Stimulated activated CD8-positive, alpha-beta memory T cell treated with anti-CD3 and anti-CD28 coated beads, Interleukin-7, amount 100 ng/mL, for 4 hours (primary cell): Measurements from ENCODE around the gene CDC25B.
"Not testable (repeated sequence)": the region's sequence is repeated elsewhere in the genome, so short reads cannot be mapped to it uniquely, and the experiment has no call there.

ENCODE experiments used
- DNase-seq, 2 donors: peaks; one replicate each; pipeline ENCODE4 v3.0.0-alpha.2; 2020; ENCODE audit warnings: low read depth in 2 of 2

CDC25B gene

DNA sequence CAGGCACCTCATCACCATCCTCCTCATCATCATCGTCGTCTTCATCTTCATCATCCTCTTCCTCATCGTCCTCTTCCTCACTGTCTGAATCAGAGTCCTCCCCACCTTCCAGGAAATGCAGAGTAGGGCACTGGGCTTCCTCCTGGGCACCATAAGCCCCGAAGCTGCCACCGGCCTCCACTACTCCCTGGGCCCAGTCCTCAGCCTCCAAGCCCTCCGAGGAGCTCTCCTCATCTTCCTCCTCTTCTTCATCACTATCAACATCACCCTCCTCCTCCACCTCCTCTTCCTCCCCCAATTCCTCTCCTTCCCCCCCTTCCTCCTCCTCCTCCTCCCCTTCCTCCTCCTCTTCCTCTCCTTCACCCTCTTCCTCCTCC is 11.3 kb upstream of the CDC25B start:
- DNase-seq: no peak

DNA sequence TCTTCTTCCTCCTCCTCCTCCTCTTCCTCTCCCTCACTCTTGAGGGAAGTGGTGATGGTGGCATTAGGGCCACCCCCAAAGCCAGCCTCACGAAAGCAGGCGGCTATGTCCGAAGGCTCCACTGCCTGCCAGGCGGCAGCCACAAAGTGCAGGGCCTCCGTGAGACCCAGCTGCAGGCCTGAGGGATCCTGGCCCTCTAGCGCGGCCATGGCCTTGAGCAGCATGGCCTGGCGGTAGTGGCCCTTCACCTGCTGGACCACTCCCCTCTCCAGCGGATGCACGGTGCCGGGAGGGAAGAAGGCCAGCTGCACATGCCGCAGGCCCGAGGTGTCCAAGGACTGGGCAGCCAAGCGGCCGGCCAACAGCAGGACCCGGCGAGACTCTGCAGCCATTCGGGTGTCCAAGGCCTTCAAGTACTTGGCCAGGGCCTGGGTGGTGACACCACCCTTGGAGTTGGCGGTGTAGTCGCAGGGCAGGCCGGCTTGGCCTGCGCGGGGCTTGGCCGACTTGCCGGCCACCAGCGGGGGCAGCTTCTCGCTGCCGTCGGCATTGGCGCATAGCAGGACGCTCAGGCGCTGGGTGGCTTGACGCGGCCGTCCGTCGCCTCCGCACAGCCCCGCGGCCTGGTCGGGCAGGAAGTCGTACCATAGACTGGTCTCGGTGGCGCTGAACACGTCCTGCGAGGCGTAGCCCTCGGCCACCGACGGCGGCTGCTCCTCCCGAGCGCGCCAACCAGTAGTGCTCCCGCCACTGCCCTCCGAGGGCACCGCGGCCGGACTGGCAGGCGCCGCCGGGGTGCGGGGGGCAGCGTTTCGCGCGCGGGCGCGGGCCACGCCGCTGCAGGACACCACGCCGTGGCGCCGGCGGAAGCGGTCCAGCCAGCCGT is 10.6 kb upstream of the CDC25B start:
- no peak for DNase-seq

DNA sequence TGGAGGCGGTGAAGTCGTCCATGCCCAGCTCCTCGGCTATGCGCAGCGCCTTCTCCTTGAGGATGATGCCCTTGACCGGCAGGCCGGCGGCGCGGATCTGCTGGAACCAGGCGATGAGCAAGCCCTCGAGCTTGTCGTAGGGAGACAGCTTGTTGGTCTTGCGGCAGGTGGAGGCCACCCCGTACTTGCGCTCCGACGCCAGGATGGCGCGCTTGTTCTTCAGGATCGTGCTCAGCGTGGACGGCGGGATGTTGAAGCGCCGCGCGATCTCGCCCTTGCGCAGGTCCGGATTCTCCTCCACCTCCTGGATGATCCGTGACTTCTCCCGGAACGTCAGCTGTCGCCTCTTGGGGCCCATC is 10.0 kb upstream of the CDC25B start:
- DNase-seq: no peak

- DNase-seq: peak; percentile 60 to 85
Observed at GRCh38 chr20:3786665-3787323, 9.3 kb upstream of the CDC25B start, which contains the start of gene CENPB. TSS of gene CENPB (minus strand) at chr20:3786740. CDS start at chr20:3786483, 257 bp downstream.

GRCh38 chr20:3787324-3788014 is 8.6 kb upstream of the CDC25B start:
- no peak for DNase-seq

- no peak for DNase-seq
Observed at GRCh38 chr20:3788685-3789155, 7.4 kb upstream of the CDC25B start.

DNA sequence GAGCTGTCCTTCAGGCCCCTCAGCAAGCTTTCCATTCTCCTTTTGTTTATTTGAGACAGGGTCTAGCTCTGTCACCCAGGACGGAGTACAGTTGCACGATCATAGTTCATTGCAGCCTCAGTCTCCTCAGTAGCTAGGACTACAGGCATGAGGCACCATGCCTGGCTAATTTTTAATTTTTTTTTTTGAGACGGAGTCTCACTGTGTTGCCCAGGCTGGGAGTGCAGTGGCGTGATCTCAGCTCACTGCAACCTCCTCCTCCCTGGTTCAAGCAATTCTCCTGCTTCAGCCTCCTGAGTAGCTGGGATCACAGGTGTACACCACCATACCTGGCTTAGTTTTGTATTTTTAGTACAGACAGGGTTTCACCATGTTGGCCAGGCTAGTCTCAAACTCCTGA is 6.9 kb upstream of the CDC25B start:
- DNase-seq: not testable (repeated sequence)

GRCh38 chr20:3794168-3794567 is 1.9 kb upstream of the CDC25B start:
- not testable (repeated sequence) for DNase-seq

GRCh38 chr20:3794701-3795420 is 1.2 kb upstream of the CDC25B start:
- no peak for DNase-seq

DNA sequence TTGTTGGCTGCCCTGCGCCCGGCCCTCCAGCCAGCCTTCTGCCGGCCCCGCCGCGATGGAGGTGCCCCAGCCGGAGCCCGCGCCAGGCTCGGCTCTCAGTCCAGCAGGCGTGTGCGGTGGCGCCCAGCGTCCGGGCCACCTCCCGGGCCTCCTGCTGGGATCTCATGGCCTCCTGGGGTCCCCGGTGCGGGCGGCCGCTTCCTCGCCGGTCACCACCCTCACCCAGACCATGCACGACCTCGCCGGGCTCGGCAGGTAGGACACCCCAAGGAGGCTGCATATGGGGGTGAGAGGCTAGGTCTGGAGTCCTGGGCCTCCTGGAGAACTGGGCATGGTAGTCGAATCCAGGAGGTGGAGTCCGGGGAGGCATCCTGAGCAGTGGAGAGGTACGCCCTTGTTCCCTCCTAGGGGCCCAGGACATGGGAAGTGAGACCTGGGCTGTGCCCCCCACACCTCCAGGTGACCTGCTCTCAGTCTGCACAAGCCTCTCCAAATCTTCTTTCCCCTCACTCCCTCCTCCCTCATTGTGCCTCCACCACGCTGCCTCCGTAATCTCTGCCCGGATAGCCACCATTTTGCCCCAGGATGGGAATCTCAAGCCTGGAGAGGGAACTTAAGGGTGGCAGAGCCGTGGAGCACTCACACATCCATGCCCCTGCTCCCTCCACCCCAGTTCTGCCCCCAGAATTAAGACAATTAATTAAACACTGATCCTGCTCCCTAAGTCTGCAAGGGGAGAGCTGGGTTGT is 541 bp downstream of the CDC25B start:
- DNase-seq: no peak

GRCh38 chr20:3797226-3797545 is 1.1 kb downstream of the CDC25B start:
- no peak for DNase-seq

DNA sequence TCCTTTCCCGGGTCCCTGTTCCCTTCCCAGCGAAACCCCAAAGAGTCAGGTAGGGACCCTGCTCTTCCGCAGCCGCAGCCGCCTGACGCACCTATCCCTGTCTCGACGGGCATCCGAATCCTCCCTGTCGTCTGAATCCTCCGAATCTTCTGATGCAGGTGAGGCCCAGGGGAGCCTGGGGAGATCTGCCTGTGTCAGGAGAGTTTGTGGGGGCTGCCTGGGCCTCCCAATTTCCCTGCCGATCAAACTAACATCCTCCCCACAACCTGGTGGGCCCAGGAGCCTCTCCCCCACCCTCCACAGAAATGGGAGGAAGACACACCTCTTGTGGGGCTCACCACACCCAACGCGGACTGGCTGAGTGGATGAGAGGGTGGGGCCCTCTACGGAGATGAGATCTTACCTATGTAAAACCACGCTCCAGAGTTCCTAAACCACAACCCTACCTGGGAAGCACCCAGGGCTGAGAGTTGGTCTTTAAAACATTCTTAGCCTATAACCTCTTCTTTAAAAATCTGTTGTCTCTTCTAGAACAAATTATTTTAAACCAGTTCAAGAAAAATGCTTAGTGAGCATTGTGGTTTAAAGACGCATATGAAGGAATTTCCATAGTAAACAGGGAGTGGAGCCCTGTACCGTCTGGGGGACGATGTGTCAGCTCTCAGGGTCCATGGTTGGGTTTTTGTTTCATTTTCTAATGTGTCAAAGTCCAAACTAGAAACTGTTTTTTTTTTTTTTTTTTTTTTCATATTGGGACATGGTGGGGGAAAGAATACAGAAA is 1.7 kb downstream of the CDC25B start:
- no peak for DNase-seq

GRCh38 chr20:3798373-3798768 is 2.3 kb downstream of the CDC25B start:
- no peak for DNase-seq

- no peak for DNase-seq
Observed at GRCh38 chr20:3798908-3799248, 2.8 kb downstream of the CDC25B start.

DNA sequence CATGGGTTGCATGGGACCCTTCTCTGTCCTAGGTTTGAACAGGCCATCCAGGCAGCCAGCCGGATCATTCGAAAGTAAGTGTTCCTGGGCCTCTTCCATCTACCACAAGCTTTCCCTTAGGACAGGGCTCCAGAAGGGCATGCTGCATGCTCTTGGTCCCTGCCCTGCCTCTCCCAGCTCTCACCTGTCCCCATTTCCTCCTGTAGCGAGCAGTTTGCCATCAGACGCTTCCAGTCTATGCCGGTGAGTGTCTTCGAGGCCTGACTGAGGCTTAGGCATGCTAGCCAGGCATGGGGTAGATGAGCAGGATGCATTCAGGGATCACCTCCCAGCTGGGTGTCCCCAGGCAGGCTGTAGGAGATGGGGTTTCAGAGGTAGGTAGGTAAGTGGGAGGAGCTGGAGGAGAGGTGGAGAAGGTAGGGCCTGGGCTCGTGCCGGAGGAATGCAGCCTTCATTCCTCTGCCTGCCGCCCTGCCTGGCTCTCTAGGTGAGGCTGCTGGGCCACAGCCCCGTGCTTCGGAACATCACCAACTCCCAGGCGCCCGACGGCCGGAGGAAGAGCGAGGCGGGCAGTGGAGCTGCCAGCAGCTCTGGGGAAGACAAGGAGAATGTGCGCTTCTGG is 4.3 kb downstream of the CDC25B start:
- DNase-seq: no peak

- DNase-seq: no peak
Observed at GRCh38 chr20:3800878-3801260, 4.8 kb downstream of the CDC25B start.

DNA sequence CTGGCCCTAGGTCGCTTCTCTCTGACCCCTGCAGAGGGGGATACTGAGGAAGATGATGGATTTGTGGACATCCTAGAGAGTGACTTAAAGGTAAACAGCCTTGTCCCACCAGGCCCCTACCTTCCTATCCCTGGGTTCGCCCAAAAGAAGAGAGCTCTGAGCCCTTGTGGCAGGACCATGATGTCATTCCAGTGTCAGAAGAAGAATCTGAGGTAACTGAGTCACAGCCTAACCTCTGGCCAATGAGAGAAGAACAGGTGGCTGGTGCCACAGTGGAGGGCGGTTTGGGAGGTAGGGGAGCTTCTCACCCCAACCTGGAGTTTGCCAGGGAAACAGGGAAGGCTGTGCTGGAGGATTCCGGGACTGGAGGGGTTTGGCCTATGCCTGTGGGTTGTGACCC is 5.2 kb downstream of the CDC25B start:
- DNase-seq: no peak

- DNase-seq: no peak
Observed at GRCh38 chr20:3801846-3802245, 5.7 kb downstream of the CDC25B start.

GRCh38 chr20:3802524-3803239 is 6.6 kb downstream of the CDC25B start:
- no peak for DNase-seq

DNA sequence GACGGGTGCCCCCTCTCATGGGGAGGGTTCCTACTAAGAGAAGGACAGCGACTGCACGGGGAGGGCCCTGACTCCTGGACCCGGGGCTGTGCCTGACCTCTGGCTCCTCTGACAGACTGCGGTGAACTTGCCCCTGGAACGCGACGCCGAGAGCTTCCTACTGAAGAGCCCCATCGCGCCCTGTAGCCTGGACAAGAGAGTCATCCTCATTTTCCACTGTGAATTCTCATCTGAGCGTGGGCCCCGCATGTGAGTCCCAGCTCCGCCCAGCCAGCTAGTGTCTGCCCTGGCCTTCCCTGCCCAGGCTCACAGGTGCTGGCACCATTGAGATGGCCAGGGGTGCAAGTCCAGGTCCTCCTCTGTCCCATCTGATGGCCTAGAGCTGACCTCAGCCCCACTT is 7.2 kb downstream of the CDC25B start:
- DNase-seq: no peak
